T47D (cell line): Measurements from ENCODE around the gene TLR4.

Experiments
- DNase-seq, 2 experiments: peaks; one replicate each; pipeline versions ENCODE4 v3.0.0 to v3.0.0-alpha.2; 2011 to 2012; ENCODE audit warnings: low read depth in 1 of 2, low spot score in 1 of 2
- JUND ChIP-seq: IDR thresholded peaks from 2 replicates; pipeline ENCODE4 v1.6.1; 2012; ENCODE audit warnings: low read depth
- in situ Hi-C: cut with HindIII; loops from 2 replicates; pipeline ENCODE4 v1.10.0; 2016; ENCODE audit warnings: low sequenced_read_pairs, low pct_unique_long_range_greater_than_20kb

Gene TLR4

GRCh38 chr9:117719161-117719920 is 15.1 kb downstream of the TLR4 start:
- in situ Hi-C loops: no loop called here

GRCh38 chr9:117720066-117720465 is 15.9 kb downstream of the TLR4 start:
- in situ Hi-C loops: no loop called here
- TF ChIP-seq JUND: no peak
- no peak for DNase-seq

More at GRCh38 chr9:117719161-117719920, 15.1 kb downstream of the TLR4 start:
- no peak for DNase-seq
- TF ChIP-seq JUND: no peak

DNA sequence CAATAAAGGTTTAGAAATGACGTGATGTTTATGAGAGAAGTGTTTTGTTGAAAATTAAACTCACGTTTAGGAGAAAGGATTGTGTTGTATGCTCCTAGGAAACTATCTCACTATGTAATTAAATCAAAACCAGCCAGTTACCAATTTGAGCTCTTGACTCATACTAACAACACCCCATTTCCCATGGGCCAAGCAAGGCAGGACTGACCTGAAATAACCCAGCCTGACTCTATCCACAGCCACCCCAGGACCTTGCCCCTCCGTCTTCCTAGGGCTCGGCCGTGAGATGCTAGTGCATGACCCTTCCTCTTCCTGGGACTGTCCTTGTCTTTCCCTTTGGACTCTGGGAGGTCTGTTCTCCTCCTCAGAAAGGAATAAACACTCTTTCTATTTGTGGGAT is 16.4 kb downstream of the TLR4 start:
- in situ Hi-C loops: no loop called here
- no peak for DNase-seq
- TF ChIP-seq JUND: no peak

GRCh38 chr9:117720987-117721386 is 16.8 kb downstream of the TLR4 start:
- no peak for TF ChIP-seq JUND
- in situ Hi-C loops: no loop called here
- DNase-seq: no peak

DNA sequence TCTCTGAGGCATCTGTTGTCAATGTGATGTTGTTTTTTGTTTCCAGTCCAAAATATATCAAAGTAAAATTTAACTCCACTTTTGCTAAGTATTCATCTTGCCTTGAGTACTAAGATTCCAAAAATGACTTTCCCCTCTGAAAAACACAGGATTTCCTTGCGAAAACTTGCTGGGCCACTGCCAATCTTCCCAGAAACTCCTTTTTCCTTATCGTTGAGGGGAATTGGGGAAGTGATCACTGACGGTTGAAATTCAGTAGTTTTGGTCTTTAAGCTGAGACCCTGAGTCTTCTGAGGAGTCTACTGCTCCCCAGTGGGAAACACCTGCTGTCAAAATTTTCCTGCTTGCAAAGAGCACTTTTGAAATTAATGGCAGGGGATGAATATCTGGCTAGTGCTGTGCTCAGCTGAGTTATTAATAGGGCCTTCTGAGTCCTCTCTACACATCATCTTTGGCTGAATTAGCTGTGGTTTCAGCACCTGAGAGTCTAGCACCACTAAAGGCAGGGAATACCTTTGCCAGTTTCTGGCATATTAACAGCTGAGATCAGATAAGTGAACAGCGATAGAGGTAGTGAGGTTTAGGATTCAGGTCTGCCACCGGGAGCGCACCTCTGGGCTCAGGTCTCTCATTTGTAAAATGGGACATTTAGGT is 18.0 kb downstream of the TLR4 start:
- in situ Hi-C loops: no loop called here
- no peak for TF ChIP-seq JUND
- no peak for DNase-seq

- no peak for DNase-seq
- in situ Hi-C loops: no loop called here
- TF ChIP-seq JUND: no peak
These were observed 19.9 kb downstream of the TLR4 start for GRCh38 chr9:117723986-117724625.

GRCh38 chr9:117725426-117725887 is 21.3 kb downstream of the TLR4 start:
- in situ Hi-C loops: no loop called here
- DNase-seq: no peak
- no peak for TF ChIP-seq JUND

GRCh38 chr9:117729375-117729774 is 25.2 kb downstream of the TLR4 start:
- TF ChIP-seq JUND: no peak
- DNase-seq: no peak
- in situ Hi-C loops: no loop called here

DNA sequence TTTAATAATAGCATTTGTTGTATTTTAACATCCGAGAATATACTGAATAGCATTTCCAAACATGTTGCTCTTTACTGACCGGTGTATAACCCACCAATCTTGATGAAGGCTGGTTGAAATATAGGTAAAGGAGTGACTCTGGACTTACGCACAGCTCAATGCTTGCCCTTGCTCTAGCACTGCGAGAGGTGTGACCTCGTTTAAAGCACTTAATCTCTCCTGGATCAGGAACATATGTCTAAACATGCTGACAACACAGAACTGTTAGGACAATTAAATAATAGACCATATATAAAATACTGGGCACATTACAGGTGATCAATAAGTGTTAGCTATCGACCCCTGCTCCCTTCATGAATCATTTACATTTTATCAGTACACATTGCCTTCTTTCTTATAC is 28.3 kb downstream of the TLR4 start:
- in situ Hi-C loops: no loop called here
- TF ChIP-seq JUND: no peak
- DNase-seq: no peak

DNA sequence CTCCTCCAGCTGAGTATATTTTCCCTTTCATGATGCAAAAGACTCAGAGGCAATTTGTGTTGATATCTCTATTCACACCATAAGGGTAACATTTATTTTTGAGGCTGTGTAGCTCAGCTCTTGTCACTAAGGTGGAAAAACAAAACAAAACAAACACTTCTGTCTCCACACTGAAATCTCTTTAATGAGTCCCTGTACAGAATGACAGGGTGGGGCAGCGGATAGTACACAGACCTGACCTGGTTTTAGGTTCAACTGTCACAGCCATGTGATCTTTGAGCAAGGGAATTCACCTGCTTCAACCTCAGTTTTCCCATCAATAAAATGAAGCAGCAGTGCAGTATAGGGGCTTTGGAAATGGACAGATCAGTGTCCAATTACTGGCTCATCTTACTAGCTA is 29.3 kb downstream of the TLR4 start:
- no peak for TF ChIP-seq JUND
- in situ Hi-C loops: no loop called here

GRCh38 chr9:117734082-117734481 is 29.9 kb downstream of the TLR4 start:
- in situ Hi-C loops: no loop called here
- no peak for DNase-seq
- TF ChIP-seq JUND: no peak

More for the DNA sequence above, 29.3 kb downstream of the TLR4 start:
- no peak for DNase-seq

- in situ Hi-C loops: no loop called here
- DNase-seq: no peak
- TF ChIP-seq JUND: no peak
These were observed 30.5 kb downstream of the TLR4 start for GRCh38 chr9:117734523-117735314.

- in situ Hi-C loops: no loop called here
- no peak for DNase-seq
- no peak for TF ChIP-seq JUND
These were observed 33.6 kb downstream of the TLR4 start for GRCh38 chr9:117737721-117738226.
